Thyroid gland (tissue), 4 donors: ENCODE data around the gene KCNAB2.
A peak's percentile ranks its signal among the peaks of the same experiment; 100 is the strongest.

Experiments
- CTCF ChIP-seq, 6 experiments: fragments of 200-600 bp in 3 of 6; fragments of 450-650 bp in 3 of 6; sonication (generic) in 3 of 6; IDR thresholded peaks; one replicate each; pipeline ENCODE4 v1.5.1; 2016 to 2019; ENCODE audit warnings: antibody characterized with exemption in 6 of 6, mild to moderate bottlenecking in 2 of 6, inconsistent platforms in 1 of 6, moderate library complexity in 1 of 6
- POLR2A ChIP-seq, 2 donors: fragments of 450-650 bp; IDR thresholded peaks; one replicate each; pipeline ENCODE4 v1.6.1; 2017; ENCODE audit warnings: antibody characterized with exemption in 2 of 2, mild to moderate bottlenecking in 2 of 2, moderate library complexity in 1 of 2

- no peak for TF ChIP-seq CTCF (IDR thresholded peaks at IDR 0.05)
- peak in 1 of 2 donors; percentile 33 for TF ChIP-seq POLR2A (IDR thresholded peaks at IDR 0.05)
Observed at GRCh38 chr1:6026095-6026809, 19.4 kb upstream of the KCNAB2 start.
